Measurements from ENCODE around the gene SURF4.

The SURF4 gene

GRCh38 chr9:133375116-133375723 is 640 bp downstream of the SURF4 start:
- DNase-seq (ENCODE audit: low spot score) = no peak

- no peak for DNase-seq (ENCODE audit: low spot score)
These were observed 1.2 kb downstream of the SURF4 start for GRCh38 chr9:133374612-133375115.

GRCh38 chr9:133372144-133372543 is 3.7 kb downstream of the SURF4 start:
- DNase-seq (ENCODE audit: low spot score) = no peak

- DNase-seq (ENCODE audit: low spot score) = no peak
These were observed 4.6 kb downstream of the SURF4 start for GRCh38 chr9:133371261-133371711.

- no peak for DNase-seq (ENCODE audit: low spot score)
These were observed 5.2 kb downstream of the SURF4 start for GRCh38 chr9:133370685-133371084.

- no peak for DNase-seq (ENCODE audit: low spot score)
These were observed 5.9 kb downstream of the SURF4 start for GRCh38 chr9:133369933-133370332.

- DNase-seq (ENCODE audit: low spot score) = no peak
These were observed 6.4 kb downstream of the SURF4 start for GRCh38 chr9:133369422-133369821.

- no peak for DNase-seq (ENCODE audit: low spot score)
These were observed 7.5 kb downstream of the SURF4 start for GRCh38 chr9:133368249-133368881.

- no peak for DNase-seq (ENCODE audit: low spot score)
These were observed 8.1 kb downstream of the SURF4 start for GRCh38 chr9:133367778-133368177.

GRCh38 chr9:133367221-133367620 is 8.6 kb downstream of the SURF4 start:
- no peak for DNase-seq (ENCODE audit: low spot score)

GRCh38 chr9:133366435-133366834 is 9.4 kb downstream of the SURF4 start:
- no peak for DNase-seq (ENCODE audit: low spot score)

- no peak for DNase-seq (ENCODE audit: low spot score)
These were observed 13.4 kb downstream of the SURF4 start for GRCh38 chr9:133362359-133363044.

- DNase-seq (ENCODE audit: low spot score) = no peak
These were observed 14.3 kb downstream of the SURF4 start for GRCh38 chr9:133361507-133362092.

GRCh38 chr9:133360400-133361393 is 15.2 kb downstream of the SURF4 start:
- no peak for DNase-seq (ENCODE audit: low spot score)

- DNase-seq (ENCODE audit: low spot score) = peak; percentile 60
These were observed 16.3 kb downstream of the SURF4 start for GRCh38 chr9:133359399-133360175.

- no peak for DNase-seq (ENCODE audit: low spot score)
These were observed 18.2 kb downstream of the SURF4 start for GRCh38 chr9:133357656-133358055.

GRCh38 chr9:133356391-133357091 is 19.3 kb downstream of the SURF4 start, which contains the start of the genes SURF1 and SURF2:
SURF1 (minus strand) TSS chr9:133356487; CDS start chr9:133356453, 34 bp downstream.
SURF2 (plus strand) TSS chr9:133356550; CDS start chr9:133356593, 43 bp downstream.
- DNase-seq (ENCODE audit: low spot score) = peak; percentile 73

- no peak for DNase-seq (ENCODE audit: low spot score)
These were observed 19.9 kb downstream of the SURF4 start for GRCh38 chr9:133355881-133356357.

GRCh38 chr9:133354766-133355165 is 21.1 kb downstream of the SURF4 start:
- no peak for DNase-seq (ENCODE audit: low spot score)
